Measurements from ENCODE around the gene HTT. TPM values are rescaled to one million over a fixed set of nuclear protein-coding genes. Genes with fewer than 3 reads are reported as not detected.

The HTT gene
- polyA plus RNA-seq, 1 donor from 2014 or later: 11.5 TPM

- Histone ChIP-seq H3K27me3 (ENCODE audit: insufficient read depth, low read depth, low read length) (no peaks in the 10 kb centered on the region), H3K9ac (ENCODE audit: low read length) (no peak overlapping the region), H3K9me3 (ENCODE audit: low read length) (no peaks in the 10 kb centered on the region), H4K20me1 (ENCODE audit: insufficient read depth) (no peaks in the 10 kb centered on the region), H3K79me2 (replicated peaks; ENCODE audit: insufficient read depth, low read length) (no peaks in the 10 kb centered on the region), H2AFZ (ENCODE audit: low read depth, low read length) (no peak overlapping the region), H3K4me2 (ENCODE audit: low read length) (no peak overlapping the region), H3K9me2 (ENCODE audit: insufficient read depth, low read length) (no peaks in the 10 kb centered on the region), H3K4me3 (ENCODE audit: low read length) (no peak overlapping the region), H3K27ac (ENCODE audit: low read length) (no peak overlapping the region), H3K36me3 (ENCODE audit: insufficient read depth, low read length) (no peaks in the 10 kb centered on the region), H3F3A (ENCODE audit: insufficient read depth, low read length, poor library complexity, severe bottlenecking) (no peaks in the 10 kb centered on the region)
- no peak for TF ChIP-seq RAD21 (conservative IDR thresholded peaks at IDR 0.05)
- TF ChIP-seq MXI1 (conservative IDR thresholded peaks at IDR 0.05; ENCODE audit: poor library complexity, severe bottlenecking): no peak
- TF ChIP-seq SMC3 (conservative IDR thresholded peaks at IDR 0.05; ENCODE audit: poor library complexity): no peak
- no peak for TF ChIP-seq CTCF (IDR thresholded peaks at IDR 0.05; ENCODE audit: poor library complexity, severe bottlenecking)
- no peak for TF ChIP-seq TAF1 (IDR thresholded peaks at IDR 0.05; ENCODE audit: low read depth)
Observed at GRCh38 chr4:3039706-3040366, 34.6 kb upstream of the HTT start.

GRCh38 chr4:3040452-3041191 lies 33.9 kb upstream of the HTT start:
- H3K27me3 ChIP-seq (ENCODE audit: insufficient read depth, low read depth, low read length): no peaks in the 10 kb centered on the region
- H3K9me2 ChIP-seq (ENCODE audit: insufficient read depth, low read length): no peaks in the 10 kb centered on the region
- no peaks in the 10 kb centered on the region for H4K20me1 ChIP-seq (ENCODE audit: insufficient read depth)
- H3F3A ChIP-seq (ENCODE audit: insufficient read depth, low read length, poor library complexity, severe bottlenecking): no peaks in the 10 kb centered on the region
- H2AFZ ChIP-seq (ENCODE audit: low read depth, low read length): no peak overlapping the region
- no peak overlapping the region for H3K27ac ChIP-seq (ENCODE audit: low read length)
- H3K36me3 ChIP-seq (ENCODE audit: insufficient read depth, low read length): no peaks in the 10 kb centered on the region
- H3K9me3 ChIP-seq (ENCODE audit: low read length): no peaks in the 10 kb centered on the region
- no peak overlapping the region for H3K9ac ChIP-seq (ENCODE audit: low read length)
- no peaks in the 10 kb centered on the region for H3K79me2 ChIP-seq (replicated peaks; ENCODE audit: insufficient read depth, low read length)
- TF ChIP-seq POLR2AphosphoS5 (IDR thresholded peaks at IDR 0.05) (no peak), SMC3 (conservative IDR thresholded peaks at IDR 0.05; ENCODE audit: poor library complexity) (no peak), REST (IDR thresholded peaks at IDR 0.05; ENCODE audit: borderline replicate concordance) (no peak), RAD21 (conservative IDR thresholded peaks at IDR 0.05) (no peak), CTCF (IDR thresholded peaks at IDR 0.05; ENCODE audit: poor library complexity, severe bottlenecking) (no peak), MXI1 (conservative IDR thresholded peaks at IDR 0.05; ENCODE audit: poor library complexity, severe bottlenecking) (no peak), EP300 (conservative IDR thresholded peaks at IDR 0.05; ENCODE audit: poor library complexity, severe bottlenecking) (no peak), EZH2 (IDR thresholded peaks at IDR 0.05; ENCODE audit: borderline replicate concordance, insufficient read depth, low read length, poor library complexity, severe bottlenecking) (no peak), TAF1 (IDR thresholded peaks at IDR 0.05; ENCODE audit: low read depth) (no peak)
- no peak overlapping the region for H3K4me2 ChIP-seq (ENCODE audit: low read length)
- no peak overlapping the region for H3K4me3 ChIP-seq (ENCODE audit: low read length)
